Measurements from ENCODE around the gene PTPN1. TPM values are rescaled to one million over a fixed set of nuclear protein-coding genes. Genes with fewer than 3 reads are reported as not detected.

Gene PTPN1
- total RNA-seq, 1 experiment from 2014 or later: 30.8 TPM

DNA sequence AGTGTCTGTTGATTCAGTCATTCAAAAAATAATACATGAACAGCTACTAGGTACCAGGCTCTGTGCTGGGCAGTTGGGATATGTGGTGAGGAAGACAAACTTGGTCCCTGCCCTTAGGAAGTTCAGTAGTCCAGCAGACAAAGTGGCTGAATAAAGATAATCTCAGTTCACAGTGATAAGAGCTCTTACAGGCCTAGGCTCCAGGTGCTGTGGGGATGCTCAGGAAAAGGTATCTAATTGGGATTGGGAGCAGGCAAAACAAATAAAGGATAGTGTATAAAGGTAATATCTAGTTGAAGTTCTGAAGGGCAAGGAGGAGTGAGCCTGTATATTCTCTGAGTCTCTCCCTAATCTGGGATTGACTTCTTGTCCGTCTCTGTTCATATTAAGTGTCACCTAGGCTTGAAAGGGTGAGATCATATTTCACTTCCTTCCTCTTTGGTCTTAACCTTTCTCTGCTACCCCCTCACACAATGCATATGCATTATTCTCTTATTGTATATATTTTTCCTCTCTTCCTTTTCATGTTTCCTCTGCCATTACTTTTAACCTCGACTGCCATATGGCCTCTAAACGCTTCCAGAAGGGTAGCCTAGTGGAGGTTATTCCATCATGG lies 13.5 kb downstream of the PTPN1 start:
- no peak overlapping the region for H3K9ac ChIP-seq (ENCODE audit: extremely low read depth, insufficient read length, low read length)

More for the DNA sequence above, 13.5 kb downstream of the PTPN1 start:
- no peaks in the 10 kb centered on the region for H3K36me3 Mint-ChIP-seq (ENCODE audit: insufficient read depth in 1 of 3, low read depth in 3 of 3)
- Histone ChIP-seq H3K4me1 (ENCODE audit: insufficient read depth, low read length) (no peaks in the 10 kb centered on the region; the same call in 1 of the 2 replicates), H3T11ph (ENCODE audit: low read length) (no peak overlapping the region), H4K8ac (replicated peaks; ENCODE audit: insufficient read length, low read depth, low read length) (no peak overlapping the region), H3K79me2 (ENCODE audit: insufficient read depth, low read length) (peaks cover 13% of the 10 kb centered on the region; the same call in 1 of the 2 replicates), H4K20me1 (ENCODE audit: control insufficient read depth, insufficient read depth, insufficient read length) (no peaks in the 10 kb centered on the region), H2BK20ac (ENCODE audit: low read depth, low read length, poor library complexity, severe bottlenecking) (no peak overlapping the region), H3K79me1 (ENCODE audit: insufficient read depth, low read depth, low read length, poor library complexity, severe bottlenecking) (no peaks in the 10 kb centered on the region), H2AK5ac (ENCODE audit: insufficient read length, low read length) (no peak overlapping the region), H2BK15ac (ENCODE audit: low read depth, low read length) (no peak overlapping the region), H3K4me2 (ENCODE audit: insufficient read depth, insufficient read length, low read length) (no peak overlapping the region), H2BK5ac (ENCODE audit: insufficient read length, low read length) (no peak overlapping the region), H2BK120ac (ENCODE audit: low read depth, low read length, poor library complexity, severe bottlenecking) (no peak overlapping the region), H3K27me3 (ENCODE audit: insufficient read depth, low read length) (no peaks in the 10 kb centered on the region), H4K91ac (ENCODE audit: insufficient read length, low read depth, low read length) (no peak overlapping the region), H3K23me2 (ENCODE audit: insufficient read length, low read depth, low read length, poor library complexity, severe bottlenecking) (no peaks in the 10 kb centered on the region), H3K27ac (ENCODE audit: insufficient read length, low read depth, low read length) (no peak overlapping the region), H3K56ac (ENCODE audit: insufficient read length, low read depth, low read length) (no peak overlapping the region), H3K14ac (ENCODE audit: insufficient read depth, low read length) (no peak overlapping the region), H3K18ac (ENCODE audit: insufficient read length, low read depth, low read length) (no peak overlapping the region), H3K23ac (ENCODE audit: insufficient read length, low read depth, low read length) (no peak overlapping the region), H4K5ac (ENCODE audit: insufficient read length, low read depth, low read length) (no peak overlapping the region), H2AFZ (ENCODE audit: low read length) (no peak overlapping the region), H3K4ac (ENCODE audit: low read depth, low read length) (no peak overlapping the region), H3K9me3 (ENCODE audit: control insufficient read depth, low read depth, low read length) (no peaks in the 10 kb centered on the region), H2BK12ac (ENCODE audit: insufficient read length, low read depth, low read length) (no peak overlapping the region)
- no CpG with 5 or more reads among the region's 3 CpGs for WGBS (ENCODE audit: extremely low coverage, insufficient read length, low lambda C conversion rate)
- no peaks in the 10 kb centered on the region for H3K27me3 Mint-ChIP-seq (ENCODE audit: low read depth)
- no peak for TF ChIP-seq CTCF (conservative IDR thresholded peaks at IDR 0.05)
- H3K4me3 Mint-ChIP-seq: no peak overlapping the region
- H3K9me3 Mint-ChIP-seq: no peaks in the 10 kb centered on the region
- H3K27ac Mint-ChIP-seq: peak overlapping the region in 1 of 3 experiments; percentile 65; a peak in 3 of 7 replicates
- peaks cover 10 to 12% of the 10 kb centered on the region in 2 experiments for H3K4me1 Mint-ChIP-seq
- no peak for DNase-seq
